Measurements from ENCODE around the gene RPL28.
"Not testable (repeated sequence)": the region's sequence is repeated elsewhere in the genome, so short reads cannot be mapped to it uniquely, and the experiment has no call there.

RPL28 gene

DNA sequence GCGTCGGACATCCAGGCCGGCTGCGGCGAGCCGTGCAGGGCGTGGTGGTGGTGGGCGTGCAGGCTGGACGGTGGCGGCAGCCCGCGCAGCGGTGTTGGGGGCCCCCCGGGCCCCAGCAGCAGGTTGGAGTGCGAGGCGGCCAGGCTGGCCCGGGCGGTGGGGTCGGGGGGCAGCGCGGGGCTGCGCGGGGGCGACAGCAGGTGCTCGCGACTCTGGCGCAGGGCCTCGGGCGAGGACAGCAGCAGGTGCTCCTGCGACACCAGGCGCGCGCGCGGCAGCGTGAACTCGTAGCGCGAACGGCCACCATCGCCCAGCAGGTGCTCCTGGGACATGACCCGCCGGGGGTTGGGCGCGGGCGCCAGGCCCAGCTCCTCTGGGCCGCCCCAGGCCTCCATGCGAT lies 47.6 kb downstream of the RPL28 start:
- no peak for DNase-seq

DNA sequence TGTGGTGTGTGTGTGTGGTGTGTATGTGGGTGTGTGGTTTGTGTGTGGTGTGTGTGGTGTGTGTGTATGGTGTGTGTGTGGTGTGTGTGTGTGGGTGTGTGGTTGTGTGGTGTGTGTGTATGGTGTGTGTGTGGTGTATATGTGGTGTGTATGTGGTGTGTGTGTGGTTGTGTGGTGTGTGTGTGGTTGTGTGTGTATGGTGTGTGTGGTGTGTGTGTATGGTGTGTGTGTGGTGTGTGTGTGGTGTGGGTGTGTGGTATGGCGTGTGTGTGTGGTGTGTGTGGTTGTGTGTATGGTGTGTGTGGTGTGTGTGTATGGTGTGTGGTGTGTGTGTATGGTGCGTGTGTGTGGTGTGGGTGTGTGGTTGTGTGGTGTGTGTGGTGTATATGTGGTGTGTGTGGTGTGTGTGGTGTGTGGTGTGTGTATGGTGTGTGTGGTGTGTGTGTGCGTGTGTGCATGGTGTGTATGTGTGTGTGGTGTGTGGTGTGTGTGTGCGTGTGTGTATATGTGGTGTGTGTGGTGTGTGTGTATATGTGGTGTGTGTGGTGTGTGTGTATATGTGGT lies 48.7 kb downstream of the RPL28 start:
- DNase-seq = no peak

DNA sequence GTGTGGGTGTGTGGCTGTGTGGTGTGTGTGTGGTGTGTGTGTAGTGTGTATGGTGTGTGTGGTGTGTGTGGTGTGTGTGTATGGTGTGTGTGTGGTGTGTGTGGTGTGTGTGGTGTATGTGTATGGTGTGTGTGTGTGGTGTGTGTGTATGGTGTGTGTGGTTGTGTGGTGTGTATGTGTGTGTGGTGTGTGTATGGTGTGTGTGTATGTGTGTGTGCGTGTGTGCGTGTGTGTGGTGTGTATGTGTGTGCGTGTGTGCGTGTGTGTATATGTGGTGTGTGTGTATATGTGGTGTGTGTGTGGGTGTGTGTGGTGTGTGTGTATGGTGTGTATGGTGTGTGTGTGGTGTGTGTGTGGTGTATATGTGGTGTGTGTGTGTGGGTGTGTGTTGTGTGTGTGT lies 49.3 kb downstream of the RPL28 start:
- DNase-seq = no peak

DNA sequence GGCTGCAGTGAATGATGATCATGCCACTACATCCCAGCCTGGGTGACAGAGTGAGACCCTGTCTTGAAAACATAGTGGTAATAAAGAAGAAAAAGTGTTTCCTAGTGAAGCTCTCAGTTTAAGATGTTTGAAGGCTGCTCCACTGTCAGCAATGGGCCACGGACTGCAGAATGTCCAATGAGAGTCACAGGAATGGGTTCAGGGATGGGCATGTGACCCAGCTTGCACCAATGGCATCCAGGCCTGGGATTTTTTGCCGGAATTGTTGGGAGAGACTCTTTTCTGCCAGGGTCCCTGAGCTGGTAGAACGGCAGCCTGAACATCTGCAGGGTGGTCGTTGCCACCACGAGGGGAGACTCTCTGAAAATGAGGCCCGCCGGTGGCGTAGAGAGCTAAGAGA lies 51.1 kb downstream of the RPL28 start:
- DNase-seq = no peak

DNA sequence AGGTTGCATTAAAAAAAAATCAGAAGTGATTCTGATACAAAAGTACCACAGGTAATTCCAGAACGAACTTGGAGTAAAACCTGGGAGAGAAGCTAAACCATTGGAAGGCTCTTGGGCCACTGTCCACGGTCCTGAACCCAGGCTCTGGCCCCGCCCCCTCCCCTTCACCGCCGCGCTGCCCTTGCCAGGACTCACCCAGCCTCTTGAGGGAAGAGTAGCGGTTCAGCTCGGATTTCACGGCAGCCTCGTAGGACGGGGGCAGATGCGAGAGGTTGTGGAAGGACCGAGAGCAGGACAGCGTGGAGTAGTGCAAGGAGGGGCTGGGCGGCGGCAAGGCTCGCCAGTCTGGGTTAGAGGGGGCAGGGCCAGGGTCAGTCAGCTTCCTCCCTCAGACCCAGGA lies 51.7 kb downstream of the RPL28 start:
- DNase-seq = no peak

DNA sequence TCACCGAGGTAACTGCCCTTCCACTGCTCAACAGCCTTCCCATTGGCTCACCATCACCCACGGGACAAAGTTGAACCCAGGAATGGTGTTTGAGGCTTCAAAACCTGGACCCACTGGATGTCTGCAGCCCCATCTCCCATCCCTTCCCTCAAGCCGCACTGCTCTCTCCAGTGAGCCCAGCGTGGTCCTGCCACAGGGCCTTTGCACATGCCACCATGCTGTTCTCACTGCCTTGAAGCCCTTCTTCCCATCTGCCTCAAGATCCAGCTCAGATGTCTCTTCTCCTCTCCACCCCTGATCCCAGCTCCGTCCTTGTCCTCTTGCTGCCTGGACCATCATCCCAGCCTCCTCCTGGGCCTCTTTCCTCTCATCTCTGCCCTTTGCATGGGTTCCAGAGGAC lies 53.3 kb downstream of the RPL28 start:
- no peak for DNase-seq

DNA sequence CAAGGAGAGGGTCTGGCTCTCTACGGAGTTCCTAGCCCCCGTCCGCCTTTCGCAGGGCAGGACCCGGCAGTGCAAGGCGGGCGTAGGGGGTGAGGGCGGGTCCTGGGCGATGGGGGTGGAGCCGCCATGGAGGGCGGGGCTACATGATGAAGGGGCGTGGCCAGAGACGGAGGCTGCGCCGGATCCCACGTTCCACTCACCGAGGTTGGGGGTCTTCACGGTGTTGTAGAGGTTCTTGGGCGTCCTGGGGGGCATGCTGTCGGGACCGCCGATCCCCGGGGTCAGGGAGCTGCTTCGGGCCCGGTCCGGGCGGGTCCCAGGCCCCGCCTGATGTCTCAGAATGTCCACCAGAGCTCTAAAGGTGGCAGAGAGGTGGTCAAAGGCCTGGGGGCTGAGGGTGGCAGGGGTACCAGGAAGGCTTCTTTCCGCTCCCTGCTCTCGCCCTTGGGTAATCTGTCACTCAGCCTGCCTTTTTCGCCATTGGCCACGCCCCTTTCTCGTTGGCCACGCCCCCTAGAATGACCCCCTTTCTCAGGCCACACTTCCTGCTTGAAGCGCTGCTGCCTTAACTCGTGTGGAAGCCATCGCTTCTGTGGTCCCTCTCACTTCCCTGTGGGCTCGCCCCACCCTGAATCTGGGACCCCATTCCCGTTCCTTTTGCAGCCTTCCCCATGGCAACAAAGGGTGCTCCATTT lies 54.8 kb downstream of the RPL28 start:
- DNase-seq = no peak

DNA sequence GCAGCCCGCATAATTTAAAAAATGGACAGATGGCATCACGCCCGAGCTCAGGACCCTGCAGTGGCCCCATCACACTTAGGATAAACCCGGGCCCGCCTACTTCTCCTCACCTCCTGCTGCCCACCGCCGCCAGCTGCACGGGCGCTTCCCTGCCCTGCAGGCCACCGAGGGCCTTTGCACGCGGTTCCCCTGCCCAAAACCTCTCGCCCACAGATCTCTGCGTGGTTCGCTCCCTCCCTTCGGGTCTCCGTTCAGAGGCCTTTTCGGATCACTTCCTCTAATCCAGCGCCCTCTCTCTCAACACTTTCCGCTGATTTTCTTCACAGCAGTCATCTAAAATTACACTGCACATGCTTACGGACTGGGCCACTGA lies 55.6 kb downstream of the RPL28 start:
- DNase-seq = no peak

DNA sequence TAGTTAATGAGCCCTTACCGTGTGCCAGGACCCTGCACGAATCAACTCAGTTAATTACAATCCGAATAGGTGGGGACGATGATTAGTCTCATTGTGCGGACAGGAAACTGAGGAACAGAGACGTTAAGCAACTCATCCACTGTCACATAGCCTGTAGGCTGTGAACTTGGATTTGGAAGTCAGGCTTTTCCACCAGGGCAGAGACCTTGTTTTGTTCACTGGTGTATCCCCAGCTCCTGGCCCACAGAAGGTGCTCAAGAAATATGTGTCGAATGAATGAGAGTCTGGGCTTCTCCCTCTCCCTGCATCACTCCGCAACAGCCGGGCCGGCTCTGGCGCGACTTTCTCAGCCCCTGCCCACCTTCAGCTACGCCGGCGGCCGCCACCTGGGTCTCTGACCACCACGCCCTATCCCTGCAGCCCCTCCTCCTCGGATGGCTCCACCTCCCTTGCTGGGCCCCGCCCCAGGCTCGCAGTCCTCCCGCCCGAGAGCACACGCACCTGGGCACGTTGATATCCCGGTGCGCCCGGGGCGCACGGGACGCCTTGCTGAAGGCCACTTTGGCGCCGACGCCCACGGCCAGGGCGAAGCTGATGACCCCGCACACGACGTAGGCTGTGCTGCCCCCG lies 56.1 kb downstream of the RPL28 start:
- no peak for DNase-seq

DNA sequence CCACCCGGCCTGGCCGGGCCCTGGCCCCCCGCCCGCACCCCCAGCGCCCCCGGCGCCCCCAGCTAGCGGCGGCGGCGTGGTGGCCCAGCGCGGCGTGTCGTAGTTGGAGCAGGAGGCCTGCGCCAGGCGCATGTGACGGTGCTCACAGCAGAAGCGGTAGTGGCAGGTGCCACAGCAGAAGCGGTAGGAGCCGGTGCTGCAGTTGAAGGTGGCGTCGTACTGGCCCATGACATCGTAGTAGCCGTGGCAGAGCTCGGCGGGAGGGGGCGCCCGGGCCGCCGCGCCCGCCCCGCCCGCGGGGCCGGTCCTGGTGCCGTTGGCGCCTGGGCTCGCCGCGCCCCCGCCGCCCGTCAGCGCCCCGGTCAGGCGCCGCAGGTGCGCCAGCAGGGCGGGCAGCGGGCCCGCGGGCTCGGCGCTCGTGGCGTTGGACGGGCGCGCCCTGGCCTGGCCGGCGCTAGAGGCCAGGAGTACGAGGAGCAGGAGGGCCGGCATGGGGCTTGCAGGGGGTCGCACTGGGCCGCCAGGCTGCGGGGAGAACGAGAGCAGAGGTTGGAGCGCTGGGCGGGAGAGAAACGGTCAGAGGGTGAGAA lies 56.7 kb downstream of the RPL28 start:
- no peak for DNase-seq

DNA sequence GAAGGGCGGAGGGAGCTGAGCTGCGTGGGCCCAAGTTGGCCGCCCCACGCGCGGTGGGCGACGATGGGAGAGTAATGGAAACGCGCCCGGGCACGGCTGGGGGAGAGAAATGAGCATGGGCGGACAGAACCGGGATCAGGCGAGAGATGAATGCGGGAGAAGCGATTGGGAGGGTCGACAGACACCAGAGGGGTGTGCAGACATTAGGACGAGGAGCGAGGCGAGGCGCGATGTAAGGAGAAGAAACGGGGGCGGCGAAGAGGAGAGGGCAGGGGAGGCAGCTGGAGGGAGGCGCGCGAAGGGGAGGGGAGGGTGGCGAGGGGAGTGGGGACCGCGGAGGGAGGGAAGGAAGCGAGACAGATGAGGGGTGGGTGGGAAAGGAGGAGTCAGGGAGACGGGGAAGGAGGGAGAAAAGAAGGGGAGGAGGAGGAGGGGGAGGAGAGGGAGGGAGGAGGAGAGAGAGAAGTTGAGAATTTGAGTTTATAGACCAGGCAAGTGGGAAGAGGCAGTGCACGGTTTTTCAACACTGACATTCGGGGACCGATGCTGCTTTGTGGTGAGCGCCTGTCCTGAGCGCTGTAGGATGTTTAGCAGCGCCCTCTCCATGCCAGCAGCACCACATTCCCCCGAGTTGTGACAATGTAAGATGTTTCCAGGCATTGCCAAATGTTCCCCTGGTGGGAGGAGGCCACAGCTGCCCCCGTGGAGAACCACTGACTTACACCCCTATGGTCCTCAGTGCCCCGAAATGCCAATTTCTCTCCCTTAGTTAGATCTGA lies 57.5 kb downstream of the RPL28 start, which contains the start of gene SHISA7:
Gene SHISA7 (minus strand): TSS at position 256 of the 779 bp plus-strand sequence. CDS start 437 bp downstream, outside the sequence.
- no peak for DNase-seq

DNA sequence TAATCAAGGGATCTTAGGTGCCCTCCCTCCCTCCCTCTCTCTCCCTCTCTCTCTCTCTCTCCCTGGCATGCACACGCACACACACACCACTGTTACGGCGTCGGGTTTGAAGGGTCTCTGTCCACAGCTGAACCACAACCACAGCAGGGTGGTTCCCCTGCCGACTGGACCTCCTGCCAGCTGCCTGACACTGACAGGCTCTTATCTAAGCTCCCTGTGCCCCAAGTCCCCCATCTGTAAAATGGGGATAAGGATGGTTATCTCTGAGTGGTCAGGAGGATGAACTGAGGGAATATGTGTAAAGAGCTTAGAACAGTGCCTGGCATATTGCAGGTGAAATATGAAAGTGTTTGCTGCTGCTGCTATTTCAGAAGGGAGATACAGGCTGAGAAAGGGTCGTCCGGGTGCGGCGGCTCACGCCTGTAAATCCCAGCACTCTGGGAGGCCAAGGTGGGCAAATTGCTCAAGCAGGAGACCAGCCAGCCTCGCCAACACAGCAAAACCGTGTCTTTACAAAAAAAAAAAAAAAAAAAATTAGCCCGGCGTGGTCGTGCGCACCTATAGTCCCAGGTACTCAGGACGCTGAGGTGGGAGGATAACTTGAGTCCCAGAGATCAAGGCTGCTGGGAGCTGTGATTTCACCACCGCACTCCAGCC lies 58.2 kb downstream of the RPL28 start:
- DNase-seq = no peak

DNA sequence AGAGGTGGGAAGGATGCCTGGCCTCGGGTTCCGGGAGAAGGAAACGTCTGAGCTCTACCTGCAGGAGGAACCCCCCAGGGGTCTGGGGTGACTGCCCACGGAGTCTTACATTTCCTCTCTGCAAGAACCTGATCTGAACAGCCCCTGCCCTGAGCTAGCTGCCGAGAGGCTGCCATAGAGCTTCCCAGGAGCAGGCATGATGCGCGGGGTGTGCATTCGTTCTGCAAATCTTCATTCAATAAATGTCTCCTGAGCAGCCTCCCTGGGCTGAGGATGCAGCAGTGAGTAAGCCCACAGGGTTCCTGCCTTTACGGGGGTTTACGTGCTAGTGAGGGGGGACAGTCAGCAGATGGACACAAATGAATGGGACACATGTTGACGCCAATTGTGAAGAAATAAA lies 58.9 kb downstream of the RPL28 start:
- DNase-seq = no peak

DNA sequence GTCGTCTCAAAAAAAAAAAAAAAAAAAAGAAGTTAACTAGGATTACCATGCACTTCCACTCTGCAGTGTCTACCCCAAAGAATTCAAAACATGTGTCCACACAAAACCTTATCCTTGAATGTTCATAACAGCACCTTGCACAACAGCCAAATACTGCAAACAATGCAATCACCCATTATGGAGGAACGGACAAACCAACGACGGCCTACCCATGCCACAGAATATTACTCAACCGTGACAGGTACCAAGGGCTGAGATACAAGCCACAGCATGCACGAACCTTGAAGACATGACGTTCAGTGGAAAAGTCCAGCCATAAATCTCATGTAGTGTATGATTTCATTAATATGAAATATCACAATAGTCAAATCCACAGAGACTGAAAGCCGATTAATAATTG lies 60.3 kb downstream of the RPL28 start:
- no peak for DNase-seq

DNA sequence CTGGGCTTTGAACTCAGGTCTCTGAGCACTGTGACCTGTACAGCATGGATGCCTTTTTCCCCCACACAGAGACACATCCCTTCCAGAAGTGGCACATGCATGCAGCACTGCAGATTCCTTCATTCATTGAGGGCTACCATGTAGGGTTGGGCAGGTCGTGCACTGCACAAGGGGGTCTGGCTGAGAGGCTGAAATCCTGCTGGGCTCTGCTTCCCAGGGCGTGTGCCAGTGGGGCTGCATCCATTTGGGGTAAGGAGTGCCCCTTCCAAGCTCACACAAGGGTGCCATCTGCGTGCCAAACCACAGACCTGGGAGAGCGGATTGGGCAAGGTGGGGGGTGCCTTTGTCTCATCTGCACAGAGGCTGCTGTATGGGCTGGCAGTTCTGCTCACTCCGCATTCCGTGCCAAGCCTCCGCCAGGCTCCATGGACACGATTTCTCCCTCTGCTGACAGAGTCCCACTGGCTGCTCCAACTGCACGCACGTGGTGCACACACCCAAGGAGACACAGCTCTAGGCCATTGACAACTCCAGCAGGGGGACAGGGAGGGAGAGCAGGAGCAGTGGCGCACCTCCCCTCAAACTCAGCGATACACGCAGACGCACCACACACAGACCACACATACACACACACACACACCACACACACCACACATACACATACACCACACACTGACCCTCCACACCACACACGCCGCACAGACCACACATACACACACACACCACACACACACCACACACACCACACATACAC lies 61.9 kb downstream of the RPL28 start:
- DNase-seq = no peak

DNA sequence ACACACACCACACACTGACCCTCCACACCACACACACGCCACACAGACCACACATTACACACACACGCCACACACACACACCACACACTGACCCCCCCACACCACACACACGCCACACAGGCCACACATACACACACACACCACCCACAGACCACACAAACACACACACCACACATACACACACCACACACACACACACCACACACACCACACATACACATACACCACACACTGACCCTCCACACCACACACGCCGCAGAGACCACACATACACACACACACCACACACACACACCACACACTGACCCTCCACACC lies 62.4 kb downstream of the RPL28 start:
- DNase-seq = not testable (repeated sequence)

DNA sequence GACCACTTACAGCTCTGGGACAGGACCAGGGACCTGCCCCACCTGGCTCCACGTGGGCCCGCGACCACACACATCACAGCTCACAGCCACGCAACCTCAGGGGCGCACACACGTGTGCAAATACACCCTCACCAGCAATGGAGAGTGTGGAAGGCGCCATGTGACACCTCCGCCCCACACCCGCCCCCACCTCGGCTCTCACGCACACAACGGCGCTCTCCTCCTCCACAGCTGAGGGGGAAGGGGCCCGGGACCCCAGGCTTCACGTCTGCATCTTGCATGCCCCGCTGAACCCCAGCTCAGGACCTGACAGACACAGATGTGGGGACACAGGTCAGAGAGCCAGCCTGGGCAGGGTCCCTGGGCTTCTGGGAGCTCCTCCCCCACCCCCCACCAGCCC lies 63.7 kb downstream of the RPL28 start:
- DNase-seq = no peak

DNA sequence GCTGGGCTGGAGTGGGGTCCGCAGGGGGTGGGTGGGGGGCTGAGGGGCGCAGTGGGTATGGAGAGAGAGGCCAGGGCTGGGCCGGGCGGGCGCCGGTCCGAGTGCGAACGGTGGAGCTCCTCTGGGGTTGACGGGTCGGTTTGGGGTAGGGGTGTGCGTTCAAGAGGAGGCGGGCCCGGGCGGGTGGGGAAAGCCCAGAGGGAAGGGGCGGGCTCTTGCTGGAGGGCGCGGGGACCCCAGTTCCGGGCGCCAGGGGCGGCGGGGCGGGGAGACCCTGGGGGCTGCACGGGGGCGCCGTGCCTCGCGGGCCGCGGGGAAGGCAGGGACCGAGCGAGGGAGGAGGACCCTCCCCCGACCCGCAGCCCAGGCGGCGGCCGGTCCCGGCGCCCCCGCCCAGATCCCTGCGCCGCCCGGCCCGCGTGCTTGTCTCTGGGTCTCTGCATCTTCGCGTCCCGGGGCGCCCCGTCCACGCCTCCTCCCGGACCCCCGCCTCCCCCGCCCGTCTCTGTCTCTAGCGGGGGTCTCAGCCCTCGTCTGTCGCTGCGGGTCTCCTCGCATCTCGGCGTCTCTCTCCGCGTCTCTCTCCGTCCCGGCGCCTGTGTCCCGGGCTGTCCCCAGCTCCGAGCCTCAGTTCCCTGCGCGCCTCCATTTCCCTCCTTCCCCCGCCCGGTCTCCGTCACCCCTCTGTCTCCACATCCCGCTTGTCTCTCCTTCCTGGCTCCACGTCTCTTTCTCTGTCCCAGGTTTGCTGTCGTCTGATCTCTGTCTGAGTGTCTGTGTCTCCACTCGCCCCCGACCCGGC lies 65.6 kb downstream of the RPL28 start:
- no peak for DNase-seq

DNA sequence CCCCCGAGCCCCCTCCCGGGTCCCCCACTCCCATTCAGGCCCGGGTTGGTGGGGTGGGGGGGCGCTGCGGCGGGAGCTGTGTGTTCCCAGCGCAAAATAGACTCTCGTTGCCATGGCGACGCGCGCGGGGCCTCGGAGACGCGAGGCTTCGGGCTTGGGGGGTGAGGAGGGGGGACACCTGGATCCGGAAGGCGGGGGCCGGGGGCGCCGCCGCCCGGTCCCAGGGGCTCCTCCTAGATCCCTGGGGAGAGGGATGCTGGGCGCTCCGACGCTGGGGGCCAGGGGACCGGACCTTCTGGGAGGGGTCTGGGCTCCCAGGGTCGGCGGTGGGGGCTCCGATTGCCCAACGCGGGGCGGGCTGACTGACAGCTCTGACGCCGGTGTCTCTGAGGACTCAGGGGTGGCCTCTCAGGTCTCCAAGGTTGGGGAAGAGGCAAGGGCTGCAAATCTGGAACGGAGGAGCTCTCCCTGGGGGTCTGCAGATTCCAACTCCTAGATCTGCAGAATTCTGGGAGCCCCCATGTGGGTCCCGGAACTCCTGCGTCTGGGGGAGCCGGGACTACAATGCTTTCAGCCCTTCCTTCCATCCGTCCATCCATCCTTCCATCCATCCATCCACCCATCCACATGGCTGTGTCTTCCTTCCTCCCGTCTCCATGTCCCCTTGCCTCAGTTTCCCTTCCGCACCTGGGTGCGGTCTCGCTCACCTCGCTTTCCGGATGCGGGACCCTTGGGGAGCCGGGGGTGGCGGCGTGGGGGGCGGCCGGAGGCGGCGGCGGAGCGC lies 66.4 kb downstream of the RPL28 start:
- DNase-seq = no peak

Data from activated effector memory CD4-positive, alpha-beta T cell treated with Interleukin-2 at 50 U/mL for 16 hours (primary cell).